Skeletal muscle satellite cell (primary cell): ENCODE results near the gene CHRM4.
A peak's percentile ranks its signal among the peaks of the same experiment; 100 is the strongest.

Source experiments
- H3K27me3 ChIP-seq: 2 replicates; pipeline ENCODE4 v1.7.0; 2013; ENCODE audit warnings: low read length; ENCODE audit not compliant: control insufficient read depth, insufficient read depth
- H3K36me3 ChIP-seq: 2 replicates; pipeline ENCODE4 v1.7.0; 2013; ENCODE audit warnings: mild to moderate bottlenecking, control low read depth, low read length; ENCODE audit not compliant: insufficient read depth
- H3K4me1 ChIP-seq: 2 replicates; pipeline ENCODE4 v1.7.0; 2013; ENCODE audit warnings: low read length; ENCODE audit not compliant: control insufficient read depth, insufficient read depth
- H3K4me2 ChIP-seq: 2 replicates; pipeline ENCODE4 v1.7.0; 2013; ENCODE audit warnings: mild to moderate bottlenecking, low read length
- H3K4me3 ChIP-seq: 2 replicates; pipeline ENCODE4 v1.7.0; 2013; ENCODE audit warnings: low read length
- H3K9ac ChIP-seq: 2 replicates; pipeline ENCODE4 v1.7.0; 2013; ENCODE audit warnings: mild to moderate bottlenecking, low read depth, low read length, moderate library complexity
- H3K9me3 ChIP-seq: replicated peaks from 2 replicates; pipeline ENCODE4 v1.7.0; 2013; ENCODE audit warnings: mild to moderate bottlenecking, control low read depth, low read length

Gene CHRM4

DNA sequence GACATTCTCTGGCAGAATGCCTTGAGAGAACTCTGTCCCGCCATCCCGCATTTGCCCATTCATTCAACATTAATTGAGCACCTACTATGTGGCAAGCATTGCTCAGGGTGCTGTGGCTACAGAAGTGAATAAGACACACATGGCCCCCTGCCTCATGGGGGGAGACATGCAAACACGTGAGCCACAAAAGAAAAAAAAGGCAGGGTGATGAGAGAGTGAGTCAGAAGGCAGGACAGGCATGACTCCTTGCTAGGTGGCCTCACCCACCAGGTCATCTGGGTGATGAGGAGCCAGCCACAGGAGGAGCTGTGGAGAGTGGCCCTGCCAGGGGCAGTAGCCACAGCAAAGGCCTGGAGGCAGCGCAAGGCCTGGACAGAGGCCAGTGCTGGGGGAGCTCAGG lies 4.9 kb downstream of the CHRM4 start:
- H3K9ac ChIP-seq = no peak overlapping the region
- peaks cover 29% of the 10 kb centered on the region for H3K4me1 ChIP-seq
- H3K36me3 ChIP-seq = no peaks in the 10 kb centered on the region
- H3K4me2 ChIP-seq = no peak overlapping the region
- H3K27me3 ChIP-seq = peaks cover 41% of the 10 kb centered on the region
- no peaks in the 10 kb centered on the region for H3K9me3 ChIP-seq
- H3K4me3 ChIP-seq = no peak overlapping the region

DNA sequence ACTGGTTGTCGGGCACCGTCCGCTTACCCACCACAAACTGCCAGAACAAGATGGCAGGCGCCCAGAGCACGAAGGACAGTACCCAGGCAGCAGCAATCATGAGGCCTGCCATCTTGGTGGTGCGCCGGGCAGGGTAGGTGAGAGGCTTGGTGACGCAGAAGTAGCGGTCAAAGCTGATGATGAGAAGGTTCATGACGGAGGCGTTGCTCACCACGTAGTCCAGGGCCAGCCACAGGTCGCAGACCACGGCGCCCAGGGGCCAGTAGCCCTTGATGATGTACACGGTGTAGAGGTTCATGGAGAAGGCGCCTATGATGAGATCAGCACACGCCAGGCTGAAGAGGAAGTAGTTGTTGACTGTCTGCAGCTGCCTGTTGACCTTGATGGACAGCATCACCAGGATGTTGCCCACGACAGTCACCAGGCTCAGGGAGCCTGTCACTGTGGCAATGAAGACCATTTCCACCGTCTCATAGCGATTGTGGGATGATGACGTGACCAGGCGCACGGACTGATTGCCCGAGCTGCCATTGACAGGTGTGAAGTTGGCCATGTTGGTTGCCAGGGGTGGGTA lies 5.5 kb downstream of the CHRM4 start:
- Histone ChIP-seq H3K27me3 (peaks cover 41% of the 10 kb centered on the region), H3K4me3 (no peak overlapping the region), H3K36me3 (no peaks in the 10 kb centered on the region), H3K9ac (no peak overlapping the region), H3K9me3 (no peaks in the 10 kb centered on the region), H3K4me2 (no peak overlapping the region), H3K4me1 (peaks cover 30% of the 10 kb centered on the region)

DNA sequence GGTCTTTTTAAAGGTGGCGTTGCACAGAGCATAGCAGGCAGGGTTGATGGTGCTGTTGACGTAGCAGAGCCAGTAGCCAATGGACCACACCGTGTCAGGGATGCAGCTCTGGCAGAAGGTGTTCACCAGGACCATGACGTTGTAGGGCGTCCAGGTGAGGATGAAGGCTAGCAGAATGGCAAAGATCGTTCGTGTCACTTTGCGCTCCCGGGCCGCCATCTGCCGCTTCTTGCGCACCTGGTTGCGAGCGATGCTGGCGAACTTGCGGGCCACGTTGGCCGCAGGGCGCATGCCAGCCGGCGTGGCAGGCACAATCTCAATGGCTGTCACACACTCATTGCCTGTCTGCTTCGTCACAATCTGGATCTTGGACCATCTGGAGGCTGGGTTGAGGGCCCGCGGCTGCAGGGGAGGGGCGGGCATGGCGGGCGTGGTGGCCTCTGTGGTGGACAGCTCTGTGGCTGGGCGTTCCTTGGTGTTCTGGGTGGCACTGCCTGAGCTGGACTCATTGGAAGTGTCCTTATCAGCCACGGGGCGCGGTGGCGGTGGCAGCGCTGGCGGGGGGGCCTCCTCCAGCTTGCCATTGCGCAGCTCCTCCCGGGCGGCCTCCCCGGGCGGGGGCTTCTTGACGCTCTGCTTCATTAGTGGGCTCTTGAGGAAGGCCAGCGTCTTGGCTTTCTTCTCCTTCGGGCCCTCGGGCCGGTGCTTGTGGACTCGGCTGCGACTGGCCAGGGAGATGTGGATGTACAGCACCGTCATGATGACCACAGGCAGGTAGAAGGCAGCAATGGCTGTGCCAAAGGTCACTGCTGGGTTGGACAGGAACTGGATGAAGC lies 6.2 kb downstream of the CHRM4 start:
- H3K36me3 ChIP-seq = no peaks in the 10 kb centered on the region
- H3K27me3 ChIP-seq = peaks cover 37% of the 10 kb centered on the region
- no peaks in the 10 kb centered on the region for H3K9me3 ChIP-seq
- H3K4me1 ChIP-seq = peaks cover 34% of the 10 kb centered on the region
- H3K4me3 ChIP-seq = no peak overlapping the region
- H3K9ac ChIP-seq = no peak overlapping the region
- H3K4me2 ChIP-seq = no peak overlapping the region

DNA sequence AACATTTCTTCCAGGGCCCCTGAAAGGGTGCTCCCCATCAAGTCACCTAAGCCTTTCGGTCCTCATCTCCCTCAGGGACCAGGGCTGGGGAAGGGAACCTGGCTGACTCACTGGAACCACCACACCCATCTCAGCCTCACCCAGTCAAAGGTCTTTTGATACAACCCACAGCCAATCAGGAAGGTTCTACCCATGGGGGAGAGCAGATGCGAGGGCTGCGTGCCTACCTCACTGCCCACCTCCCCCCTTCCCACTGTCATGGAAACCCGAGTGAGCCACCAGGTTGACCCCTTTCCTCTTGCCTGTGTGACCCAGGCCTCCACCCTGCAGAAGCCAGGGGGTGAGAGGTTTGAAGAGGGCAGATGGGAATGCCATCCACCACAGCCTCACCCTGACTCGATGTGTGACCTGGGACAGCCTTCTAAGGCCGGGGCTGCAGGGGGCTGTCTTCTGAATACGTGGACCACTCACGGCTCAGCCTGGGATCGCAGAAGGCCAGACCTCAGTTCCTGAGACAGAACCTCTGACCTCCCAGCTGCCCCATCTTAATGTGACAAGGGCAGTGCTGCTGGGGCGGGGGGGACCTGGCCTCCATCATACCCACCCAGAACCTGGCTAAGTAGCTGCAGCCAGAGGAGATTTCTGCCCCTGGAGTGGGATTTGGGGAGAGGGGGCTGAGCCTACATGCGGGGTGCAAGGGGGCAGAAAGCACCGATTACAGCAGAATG lies 7.4 kb downstream of the CHRM4 start:
- Histone ChIP-seq H3K4me3 (no peak overlapping the region), H3K36me3 (no peaks in the 10 kb centered on the region), H3K27me3 (peaks cover 25% of the 10 kb centered on the region), H3K9ac (no peak overlapping the region), H3K4me2 (no peak overlapping the region), H3K9me3 (no peaks in the 10 kb centered on the region), H3K4me1 (peaks cover 27% of the 10 kb centered on the region)

DNA sequence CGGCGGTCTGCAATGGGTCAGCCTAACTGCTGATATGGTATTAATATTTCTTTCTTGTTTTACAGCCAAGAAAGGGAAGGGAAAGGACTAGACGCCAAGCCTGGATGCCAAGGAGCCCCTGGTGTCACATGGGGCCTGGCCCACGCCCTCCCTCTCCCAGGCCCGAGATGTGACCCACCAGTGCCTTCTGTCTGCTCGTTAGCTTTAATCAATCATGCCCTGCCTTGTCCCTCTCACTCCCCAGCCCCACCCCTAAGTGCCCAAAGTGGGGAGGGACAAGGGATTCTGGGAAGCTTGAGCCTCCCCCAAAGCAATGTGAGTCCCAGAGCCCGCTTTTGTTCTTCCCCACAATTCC lies 8.2 kb downstream of the CHRM4 start:
- Histone ChIP-seq H3K9me3 (no peaks in the 10 kb centered on the region), H3K4me3 (no peak overlapping the region), H3K9ac (no peak overlapping the region), H3K27me3 (peaks cover 18% of the 10 kb centered on the region), H3K4me1 (peaks cover 27% of the 10 kb centered on the region), H3K4me2 (no peak overlapping the region), H3K36me3 (peaks cover 3% of the 10 kb centered on the region)

DNA sequence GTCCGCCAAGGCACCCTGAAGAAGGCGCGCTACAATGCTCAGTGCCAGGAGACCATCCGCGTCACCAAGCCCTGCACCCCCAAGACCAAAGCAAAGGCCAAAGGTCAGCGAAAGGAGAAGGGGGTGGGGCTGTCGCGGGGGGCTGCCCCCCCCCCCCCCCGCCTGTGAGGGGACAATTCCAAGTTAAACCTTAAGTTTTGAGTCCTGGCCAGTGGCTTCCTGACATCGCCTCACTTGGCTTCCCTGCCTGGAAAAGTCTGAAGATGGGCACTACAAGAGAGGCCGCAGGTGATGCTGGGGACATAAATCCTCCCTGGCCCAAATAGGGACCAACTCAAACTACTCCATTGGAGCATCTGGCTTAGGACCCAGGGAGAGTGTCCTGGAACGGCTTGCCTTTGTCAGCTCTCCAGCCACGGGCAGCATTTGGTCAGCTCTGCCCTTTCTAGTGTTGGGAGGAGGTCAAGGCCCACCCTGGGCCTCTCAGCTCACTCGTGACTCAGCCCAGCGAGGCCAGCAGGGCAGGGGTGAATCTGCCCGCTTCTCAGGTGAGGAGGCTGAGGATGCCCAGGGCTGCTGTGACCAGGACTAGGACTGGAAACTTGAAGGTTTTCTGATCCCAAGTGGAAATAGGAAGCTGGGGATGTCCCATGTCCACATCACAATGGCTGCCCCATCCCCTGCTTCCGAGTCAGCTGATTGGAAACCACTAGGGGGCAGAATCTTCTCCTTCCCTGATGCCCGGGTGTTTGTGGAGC lies 8.8 kb downstream of the CHRM4 start:
- peaks cover 26% of the 10 kb centered on the region for H3K4me1 ChIP-seq
- peak overlapping the region; percentile 90 for H3K4me2 ChIP-seq
- peaks cover 9% of the 10 kb centered on the region for H3K36me3 ChIP-seq
- no peaks in the 10 kb centered on the region for H3K9me3 ChIP-seq
- H3K27me3 ChIP-seq = peaks cover 12% of the 10 kb centered on the region
- no peak overlapping the region for H3K9ac ChIP-seq
- H3K4me3 ChIP-seq = no peak overlapping the region

DNA sequence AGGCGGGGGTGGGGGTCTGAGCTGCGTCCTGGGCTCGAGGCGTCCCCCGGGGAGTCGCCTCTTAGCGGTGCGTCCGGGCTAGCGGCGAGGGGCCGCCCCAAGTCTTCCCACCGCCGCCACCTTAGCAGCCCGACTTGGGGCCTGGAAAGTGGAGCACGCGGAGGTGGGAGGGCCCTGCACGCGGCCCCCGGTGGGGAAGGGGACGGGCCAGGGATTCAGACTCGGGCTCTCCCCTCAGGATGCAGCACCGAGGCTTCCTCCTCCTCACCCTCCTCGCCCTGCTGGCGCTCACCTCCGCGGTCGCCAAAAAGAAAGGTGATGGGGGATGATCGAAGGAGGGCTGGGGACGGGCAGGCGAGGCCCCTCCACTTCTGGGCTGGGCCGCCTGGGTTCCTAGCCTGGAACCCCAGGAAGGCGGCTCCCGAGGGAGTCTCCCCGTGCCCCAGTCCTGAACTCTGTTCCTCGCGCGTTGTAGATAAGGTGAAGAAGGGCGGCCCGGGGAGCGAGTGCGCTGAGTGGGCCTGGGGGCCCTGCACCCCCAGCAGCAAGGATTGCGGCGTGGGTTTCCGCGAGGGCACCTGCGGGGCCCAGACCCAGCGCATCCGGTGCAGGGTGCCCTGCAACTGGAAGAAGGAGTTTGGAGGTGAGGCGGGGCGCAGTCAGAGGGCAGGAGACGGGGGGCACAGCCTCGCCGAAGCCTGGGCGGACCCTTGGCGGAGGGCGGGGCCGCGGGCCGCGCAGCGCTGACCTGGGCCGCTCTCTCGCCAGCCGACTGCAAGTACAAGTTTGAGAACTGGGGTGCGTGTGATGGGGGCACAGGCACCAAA lies 9.5 kb downstream of the CHRM4 start:
- peak overlapping the region; percentile 59 for H3K9ac ChIP-seq
- H3K36me3 ChIP-seq = peaks cover 9% of the 10 kb centered on the region
- H3K4me2 ChIP-seq = peak overlapping the region; percentile 90
- H3K9me3 ChIP-seq = no peaks in the 10 kb centered on the region
- peaks cover 24% of the 10 kb centered on the region for H3K4me1 ChIP-seq
- peak overlapping the region; percentile 66 for H3K4me3 ChIP-seq
- H3K27me3 ChIP-seq = peaks cover 6% of the 10 kb centered on the region

DNA sequence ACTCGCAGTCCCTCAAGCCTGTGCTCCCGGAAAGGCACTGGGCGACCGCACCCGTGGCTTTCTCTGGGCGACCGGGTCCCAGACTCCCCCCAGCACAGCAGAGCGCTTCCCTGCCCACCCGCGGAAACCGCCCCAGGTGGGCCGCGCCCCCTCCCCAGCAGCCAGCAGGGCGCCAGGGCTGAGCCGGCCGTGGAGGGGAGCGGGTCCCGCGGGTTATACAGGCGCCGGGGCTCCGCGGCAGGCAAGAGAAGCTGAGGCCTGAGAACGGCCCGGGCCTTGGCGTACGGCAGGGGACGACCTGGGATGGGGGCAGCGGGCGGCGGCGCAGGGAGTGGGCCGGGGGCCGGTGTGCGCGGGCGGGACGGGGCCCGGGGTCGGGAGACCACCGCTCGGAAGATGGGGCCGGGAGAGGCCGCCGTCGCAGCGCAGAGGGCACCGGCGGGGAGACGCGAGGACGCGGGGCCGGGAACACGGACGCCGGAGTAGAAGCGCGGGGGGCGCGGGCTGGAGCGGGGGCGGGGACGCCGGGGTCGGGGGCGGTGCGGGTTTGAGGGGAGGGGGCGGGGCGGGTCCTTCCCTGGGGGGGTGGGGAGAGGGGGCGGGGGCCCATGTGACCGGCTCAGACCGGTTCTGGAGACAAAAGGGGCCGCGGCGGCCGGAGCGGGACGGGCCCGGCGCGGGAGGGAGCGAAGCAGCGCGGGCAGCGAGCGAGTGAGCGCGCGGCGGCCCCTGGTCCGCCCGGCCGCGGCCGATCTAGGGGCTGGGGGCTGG lies 10.3 kb downstream of the CHRM4 start, which contains the start of gene MDK:
Gene MDK (plus strand): TSS at position 622 of the 771 bp plus-strand sequence. CDS start 389 bp downstream, outside the sequence.
- no peaks in the 10 kb centered on the region for H3K9me3 ChIP-seq
- peaks cover 24% of the 10 kb centered on the region for H3K4me1 ChIP-seq
- H3K27me3 ChIP-seq = peaks cover 6% of the 10 kb centered on the region
- peaks cover 14% of the 10 kb centered on the region for H3K36me3 ChIP-seq
- H3K4me3 ChIP-seq = peak within 1 kb of the TSS; percentile 68
- H3K9ac ChIP-seq = peak within 1 kb of the TSS; percentile 77
- peak within 1 kb of the TSS; percentile 90 for H3K4me2 ChIP-seq

DNA sequence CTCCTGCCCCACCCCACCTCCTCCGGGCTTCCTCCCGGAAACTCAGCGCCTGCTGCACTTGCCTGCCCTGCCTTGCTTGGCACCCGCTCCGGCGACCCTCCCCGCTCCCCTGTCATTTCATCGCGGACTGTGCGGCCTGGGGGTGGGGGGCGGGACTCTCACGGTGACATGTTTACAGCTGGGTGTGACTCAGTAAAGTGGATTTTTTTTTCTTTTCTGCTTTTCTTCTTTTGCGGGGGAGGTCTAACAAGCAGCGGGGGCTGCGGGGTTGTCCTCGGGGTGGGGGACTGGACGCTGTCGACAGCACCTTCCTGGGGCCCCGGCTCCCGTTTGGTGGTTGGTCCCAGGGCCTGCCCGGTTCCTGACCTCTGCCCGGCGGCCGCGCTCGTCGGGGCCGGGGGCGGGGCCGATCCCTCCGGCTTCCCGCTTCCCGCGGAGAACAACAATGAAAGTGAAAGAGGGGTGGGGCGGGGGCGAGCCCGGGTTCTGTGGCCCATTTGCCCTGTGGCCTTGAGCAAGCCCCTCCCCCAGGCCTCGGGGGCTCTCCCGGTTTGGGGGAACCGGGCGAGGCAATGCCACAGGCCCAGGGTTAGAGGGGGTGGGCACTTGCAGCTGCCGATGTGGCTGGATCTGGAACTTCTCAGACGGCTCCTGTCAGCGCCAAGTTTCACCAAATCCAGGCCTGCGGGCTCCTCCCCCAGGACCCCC lies 11.1 kb downstream of the CHRM4 start:
- Histone ChIP-seq H3K36me3 (peaks cover 17% of the 10 kb centered on the region), H3K9me3 (no peaks in the 10 kb centered on the region), H3K9ac (peak overlapping the region; percentile 77), H3K4me1 (peaks cover 24% of the 10 kb centered on the region), H3K27me3 (peaks cover 6% of the 10 kb centered on the region), H3K4me2 (peak overlapping the region; percentile 85), H3K4me3 (peak overlapping the region; percentile 68)
